ENCODE data around the gene VILL. TPM values are rescaled to one million over a fixed set of nuclear protein-coding genes. Genes with fewer than 3 reads are reported as not detected.

VILL gene
- polyA plus RNA-seq, 4 donors = 8.2 to 16.3 (median 12.2) TPM

- no peak for DNase-seq (ENCODE audit: low read depth in 4 of 4, low spot score in 3 of 4)
Observed at GRCh38 chr3:38015485-38015884, 24.9 kb downstream of the VILL start.

- DNase-seq (ENCODE audit: low read depth in 4 of 4, low spot score in 3 of 4) = no peak
Observed at GRCh38 chr3:38015984-38016383, 25.4 kb downstream of the VILL start.

DNA sequence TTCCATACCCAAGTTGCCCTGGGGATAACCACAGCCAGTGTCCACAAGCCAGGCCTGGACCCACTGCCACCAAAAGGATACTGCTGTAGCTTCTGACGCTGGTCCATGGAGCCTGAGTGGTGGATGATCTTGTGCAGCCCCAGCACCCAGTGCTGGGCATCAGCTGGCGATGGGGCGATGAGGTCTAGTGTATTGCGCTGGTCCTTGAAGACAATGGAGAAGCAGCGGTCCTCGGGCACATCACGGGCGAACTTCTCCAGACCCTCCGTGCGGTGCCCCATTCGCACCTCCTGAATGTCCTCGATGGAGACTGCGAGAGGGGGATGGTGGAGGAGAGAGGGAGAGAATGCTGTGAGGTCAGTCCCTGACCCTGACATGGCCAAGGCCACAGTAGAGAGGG is 25.8 kb downstream of the VILL start:
- no peak for DNase-seq (ENCODE audit: low read depth in 4 of 4, low spot score in 3 of 4)

- no peak for DNase-seq (ENCODE audit: low read depth in 4 of 4, low spot score in 3 of 4)
Observed at GRCh38 chr3:38016847-38017444, 26.4 kb downstream of the VILL start.

- DNase-seq (ENCODE audit: low read depth in 4 of 4, low spot score in 3 of 4) = no peak
Observed at GRCh38 chr3:38017445-38018295, 27.1 kb downstream of the VILL start.

DNA sequence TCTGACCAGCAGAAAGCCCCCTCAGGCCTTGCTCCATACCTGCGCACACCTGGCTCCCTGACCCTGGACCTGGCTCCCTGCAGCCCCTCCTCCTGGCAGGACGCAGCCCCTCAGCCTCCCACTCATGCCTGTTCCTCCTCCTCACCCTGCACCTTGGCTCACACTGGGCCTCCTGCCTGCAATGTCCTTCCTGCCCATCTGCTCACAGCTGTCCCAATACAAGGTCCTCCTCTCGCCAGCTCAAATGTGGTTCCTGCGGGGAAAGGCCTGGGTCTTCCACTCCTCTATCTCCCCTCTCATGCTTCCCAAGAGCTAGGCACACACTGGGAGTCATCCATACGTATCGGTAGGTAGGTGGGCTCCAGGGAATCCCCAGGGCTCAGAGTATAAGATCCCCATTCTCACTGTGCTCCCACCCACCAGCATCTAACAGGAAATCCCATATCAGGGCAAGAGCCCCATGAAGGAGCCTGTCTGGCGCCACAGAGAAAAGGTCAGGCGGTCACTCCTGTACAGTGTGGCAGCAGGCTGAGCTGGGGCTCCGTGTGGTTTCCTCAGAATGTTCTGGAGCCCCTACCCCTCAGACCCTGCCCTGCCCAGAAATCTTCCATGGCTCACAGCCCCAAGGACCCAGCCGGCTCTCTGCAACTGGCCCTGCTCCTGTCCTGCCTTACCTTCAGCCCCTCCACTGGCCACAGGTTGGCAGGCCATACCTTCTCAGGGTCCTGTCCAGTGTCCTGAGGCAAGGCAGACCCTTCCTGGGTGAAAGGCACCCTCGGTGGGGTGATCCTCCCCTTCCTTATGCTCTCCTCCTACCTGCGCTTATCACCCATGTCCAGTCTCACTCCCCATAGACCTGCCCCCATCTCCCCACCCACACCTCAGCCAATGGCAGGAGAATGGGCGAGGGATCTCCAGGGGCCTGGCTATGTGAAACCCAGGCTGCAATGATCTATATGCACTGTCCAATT is 28.0 kb downstream of the VILL start:
- no peak for DNase-seq (ENCODE audit: low read depth in 4 of 4, low spot score in 3 of 4)

- DNase-seq (ENCODE audit: low read depth in 4 of 4, low spot score in 3 of 4) = no peak
Observed at GRCh38 chr3:38019658-38020341, 29.2 kb downstream of the VILL start.

GRCh38 chr3:38020342-38020726 is 29.7 kb downstream of the VILL start:
- DNase-seq (ENCODE audit: low read depth in 4 of 4, low spot score in 3 of 4) = no peak

- DNase-seq (ENCODE audit: low read depth in 4 of 4, low spot score in 3 of 4) = no peak
Observed at GRCh38 chr3:38021196-38021595, 30.6 kb downstream of the VILL start.

- no peak for DNase-seq (ENCODE audit: low read depth in 4 of 4, low spot score in 3 of 4)
Observed at GRCh38 chr3:38022301-38022700, 31.7 kb downstream of the VILL start.

DNA sequence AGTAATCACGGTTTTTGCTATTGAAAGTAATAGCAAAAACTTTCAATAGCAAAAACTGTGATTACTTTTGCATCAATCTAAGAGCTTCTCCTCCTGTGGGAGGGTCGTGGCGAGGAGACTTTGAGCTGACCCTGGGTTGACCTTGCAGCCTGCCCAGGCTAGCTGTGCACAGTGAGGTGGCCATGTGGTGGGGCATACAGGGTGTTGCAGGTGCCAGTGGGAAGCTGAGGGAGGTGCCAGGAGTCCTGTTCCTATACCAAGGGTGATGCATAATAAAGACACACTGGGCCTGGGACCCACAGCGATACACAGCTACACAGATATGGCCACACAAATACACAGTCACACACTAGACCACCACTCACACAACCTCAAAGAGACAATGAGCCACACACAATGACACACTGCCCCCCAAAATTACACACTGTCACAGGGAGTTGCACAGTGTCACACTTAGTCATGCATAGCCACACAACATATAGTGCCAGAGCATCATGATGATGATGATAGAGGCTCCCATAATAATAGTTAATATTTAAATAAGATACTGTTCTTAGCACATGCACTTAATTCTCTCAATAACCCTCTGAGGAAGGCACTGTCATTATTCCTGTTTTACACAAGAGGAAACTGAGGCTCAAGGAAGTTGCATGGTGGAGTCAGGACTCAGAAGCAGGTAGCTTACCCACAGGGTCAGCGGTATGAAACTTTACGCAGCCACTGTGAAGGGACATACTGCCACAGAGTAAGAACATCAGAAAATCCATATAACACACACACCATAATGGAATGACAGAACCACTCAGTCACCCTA is 32.5 kb downstream of the VILL start:
- no peak for DNase-seq (ENCODE audit: low read depth in 4 of 4, low spot score in 3 of 4)

DNA sequence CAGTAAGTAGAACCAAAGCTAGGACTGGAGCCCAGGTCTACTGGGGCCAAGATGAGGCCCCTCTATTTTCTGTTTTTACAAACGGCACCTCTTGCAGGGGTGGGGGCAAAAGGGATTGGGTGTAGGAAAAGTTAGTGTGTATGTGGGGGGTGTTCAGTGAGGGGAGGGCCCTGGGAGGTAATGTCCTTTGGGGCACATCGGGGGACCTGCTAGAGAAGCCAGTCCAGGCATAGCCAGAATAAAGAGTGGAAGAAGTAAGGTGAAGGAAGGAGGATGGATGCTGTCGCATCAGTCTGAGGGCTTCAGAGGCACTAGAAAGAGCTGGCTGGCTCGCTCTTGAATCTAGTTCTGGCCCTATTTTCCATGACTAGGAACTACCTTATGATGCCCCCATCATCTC is 36.3 kb downstream of the VILL start:
- DNase-seq (ENCODE audit: low read depth in 4 of 4, low spot score in 3 of 4) = no peak

DNA sequence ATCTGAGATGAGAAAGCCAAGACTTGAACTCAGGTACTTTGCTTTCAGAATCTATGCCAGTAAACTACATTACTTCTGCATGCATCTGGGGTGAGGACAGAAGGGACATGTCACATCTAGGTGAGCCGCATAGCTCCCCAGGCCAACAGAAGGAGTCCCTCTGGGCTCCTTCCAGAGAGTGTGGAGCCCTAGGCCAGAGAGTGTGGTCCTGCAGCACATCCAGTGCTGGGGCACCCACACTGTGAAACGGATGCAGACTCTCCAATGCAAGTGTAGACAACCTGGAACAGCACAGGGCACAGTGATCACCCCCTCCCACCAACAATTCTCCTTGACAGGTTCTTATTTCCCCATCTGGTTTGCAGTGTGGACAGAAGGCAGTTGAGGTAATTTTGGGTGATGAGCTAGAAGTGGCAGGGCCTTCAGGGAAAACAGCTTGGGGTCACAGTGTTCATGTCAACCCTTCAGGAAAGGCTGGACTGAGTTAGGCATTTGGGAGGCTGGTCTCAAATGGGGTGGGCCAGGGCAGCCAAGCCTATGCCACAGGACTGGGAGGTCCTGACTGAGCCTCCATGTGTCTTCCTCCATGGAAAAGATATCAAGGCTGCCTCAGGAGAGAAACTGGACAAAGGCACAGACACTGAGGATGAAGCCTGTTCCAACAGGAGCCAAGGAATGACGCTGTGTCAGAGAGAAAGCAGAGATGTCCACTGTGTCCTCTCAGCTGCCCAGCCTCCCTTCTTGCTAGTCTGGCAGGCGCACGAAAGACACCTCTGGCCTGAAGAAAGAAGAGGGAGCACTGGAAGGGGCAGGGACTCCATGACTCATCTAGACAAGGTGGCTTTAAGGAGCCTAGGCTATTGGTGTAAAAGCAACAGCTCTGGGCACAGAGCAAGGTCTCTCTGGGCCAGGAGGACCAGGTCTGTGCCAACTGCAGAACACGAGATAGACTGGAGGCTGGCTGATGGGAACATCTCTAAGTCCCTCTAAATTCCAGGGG is 37.2 kb downstream of the VILL start:
- no peak for DNase-seq (ENCODE audit: low read depth in 4 of 4, low spot score in 3 of 4)

DNA sequence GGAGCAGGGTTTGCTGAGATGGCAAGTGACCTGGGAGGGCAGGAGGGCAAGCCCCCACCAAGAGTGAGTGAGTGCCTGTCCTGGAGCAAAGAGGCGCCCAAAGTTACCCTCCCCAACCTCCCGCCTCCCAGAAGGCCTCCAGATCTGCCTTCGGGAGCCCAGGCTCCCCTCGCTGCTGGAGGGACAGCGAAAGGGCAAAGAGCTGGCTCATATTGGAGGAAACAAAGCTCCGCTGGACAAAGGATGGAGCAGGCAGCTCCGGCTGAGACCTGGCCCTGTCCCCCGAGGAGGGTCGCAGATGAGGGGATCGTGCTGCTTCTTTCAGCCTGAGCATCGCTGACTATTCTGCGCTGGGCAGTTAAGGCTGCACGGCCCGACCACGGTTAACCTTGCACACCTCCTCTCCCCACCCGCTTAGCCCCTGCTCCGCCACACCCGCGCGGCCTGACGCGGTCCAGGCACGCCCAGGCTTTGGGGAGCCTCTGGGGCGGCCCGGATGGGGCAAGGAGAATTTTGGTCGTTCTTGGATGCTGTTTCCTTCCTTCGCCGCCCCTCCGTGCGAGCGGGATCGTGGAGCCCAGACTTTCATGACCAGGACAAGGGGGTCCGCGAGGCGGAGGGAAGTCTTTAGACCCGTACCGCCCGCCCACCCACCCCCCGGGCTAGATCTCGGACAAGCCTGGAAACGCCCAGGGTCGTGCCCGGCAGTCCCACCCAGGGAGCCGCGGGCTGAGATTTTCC is 38.2 kb downstream of the VILL start:
- DNase-seq (ENCODE audit: low read depth in 4 of 4, low spot score in 3 of 4) = no peak

- DNase-seq (ENCODE audit: low read depth in 4 of 4, low spot score in 3 of 4) = peak in 3 of 4 donors; percentile 65 to 72 (median 66)
Observed at GRCh38 chr3:38029400-38030125, 39.0 kb downstream of the VILL start, which contains the start of gene PLCD1. TSS of gene PLCD1 (minus strand) at chr3:38029642. CDS start at chr3:38029539, 103 bp downstream.

DNA sequence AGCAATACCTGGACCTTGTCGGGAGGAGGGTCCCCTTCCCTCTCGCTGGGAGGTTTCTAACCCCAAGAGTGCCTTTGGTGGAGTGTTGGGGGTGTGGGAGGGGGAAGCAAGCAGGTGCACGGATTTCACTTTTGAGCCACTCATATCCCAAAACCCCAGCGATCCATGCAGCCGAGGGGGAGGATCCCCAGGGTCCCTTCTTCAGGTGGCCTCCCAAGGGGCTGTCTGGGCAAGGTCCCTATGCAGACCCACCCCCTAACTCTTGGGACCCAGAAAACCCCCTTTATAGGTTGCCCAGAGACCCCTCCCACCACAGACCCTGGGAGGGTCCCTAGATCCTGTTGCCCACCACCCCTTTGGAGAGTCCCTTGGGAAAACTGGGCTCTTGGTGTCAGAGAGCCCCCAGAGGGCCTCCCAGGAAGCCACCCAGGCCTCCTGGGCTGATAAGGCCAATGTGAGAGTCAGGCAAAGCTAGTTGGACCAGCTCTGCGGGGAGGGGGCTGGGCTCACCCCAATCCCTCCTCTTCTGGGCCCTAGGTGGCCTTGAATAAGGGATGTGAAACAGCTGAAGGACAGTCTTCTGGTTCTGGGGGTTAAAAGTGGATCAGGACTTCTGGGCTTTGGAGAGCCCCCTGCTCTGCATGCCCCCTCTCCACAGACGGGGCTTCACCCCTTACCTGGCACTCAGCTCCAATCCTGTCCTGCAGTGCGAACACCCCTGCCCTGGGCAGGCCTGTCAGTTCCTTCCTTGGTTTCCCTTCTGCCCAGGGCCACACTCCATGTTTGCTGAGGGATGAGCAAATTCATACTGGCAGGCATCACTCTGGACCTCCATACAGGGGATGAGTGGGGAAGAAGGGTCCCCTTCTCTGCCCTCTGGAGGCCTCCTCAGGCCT is 39.8 kb downstream of the VILL start:
- DNase-seq (ENCODE audit: low read depth in 4 of 4, low spot score in 3 of 4) = no peak
